Keratinocyte (primary cell): ENCODE results near the gene FAM9A. TPM values are rescaled to one million over a fixed set of nuclear protein-coding genes. Genes with fewer than 3 reads are reported as not detected.
"Not testable (repeated sequence)": the region's sequence is repeated elsewhere in the genome, so short reads cannot be mapped to it uniquely, and the experiment has no call there.

Experiments
- DNase-seq: peaks from one replicate; pipeline ENCODE4 v3.0.0-alpha.2; 2011; ENCODE audit warnings: low read depth, missing footprints, low spot score
- FAIRE-seq: peaks from 2 replicates; lab custom pipeline; 2011; peaks lifted over from hg19 to GRCh38; lab: Jason Lieb, UNC
- H2AFZ ChIP-seq: 2 replicates; pipeline ENCODE4 v1.6.0; 2012; ENCODE audit warnings: low read length, control low read depth, inconsistent platforms; ENCODE audit not compliant: control insufficient read depth
- H3K27ac ChIP-seq: 2 replicates; pipeline ENCODE4 v1.5.1; 2011; ENCODE audit warnings: low read length; ENCODE audit not compliant: control insufficient read depth, insufficient read depth
- H3K27me3 ChIP-seq: 3 replicates; pipeline ENCODE4 v1.6.0; 2011; ENCODE audit warnings: low read length; ENCODE audit not compliant: control insufficient read depth, insufficient read depth; ENCODE audit errors: extremely low read depth
- H3K36me3 ChIP-seq, 2 experiments: 2 replicates in 1 of 2; 3 replicates in 1 of 2; pipeline ENCODE4 v1.5.1; 2011; ENCODE audit warnings: low read length in 2 of 2, mild to moderate bottlenecking in 1 of 2; ENCODE audit not compliant: control insufficient read depth in 2 of 2, insufficient read depth in 2 of 2; ENCODE audit errors: extremely low read depth in 1 of 2
- H3K4me1 ChIP-seq: 3 replicates; pipeline ENCODE4 v1.5.1; 2011; ENCODE audit warnings: low read length; ENCODE audit not compliant: control insufficient read depth, insufficient read depth; ENCODE audit errors: extremely low read depth
- H3K4me2 ChIP-seq: 3 replicates; pipeline ENCODE4 v1.6.0; 2011; ENCODE audit warnings: low read depth, low read length; ENCODE audit not compliant: control insufficient read depth, insufficient read depth; ENCODE audit errors: extremely low read depth
- H3K4me3 ChIP-seq, 3 experiments: fragments of 200-600 bp in 1 of 3; sonication (generic) in 1 of 3; 2 replicates in 2 of 3; 3 replicates in 1 of 3; pipeline ENCODE4 v1.5.1; 2011 to 2016; ENCODE audit warnings: low read length in 3 of 3, mild to moderate bottlenecking in 3 of 3, control low read depth in 2 of 3, inconsistent platforms in 1 of 3, low read depth in 1 of 3, mixed read lengths in 1 of 3, mixed run types in 1 of 3, moderate library complexity in 1 of 3; ENCODE audit not compliant: control insufficient read depth in 2 of 3, insufficient read depth in 2 of 3; ENCODE audit errors: extremely low read depth in 1 of 3
- H3K79me2 ChIP-seq: 2 replicates; pipeline ENCODE4 v1.6.0; 2012; ENCODE audit warnings: low read length; ENCODE audit not compliant: control insufficient read depth, insufficient read depth
- H3K9ac ChIP-seq: 3 replicates; pipeline ENCODE4 v1.6.0; 2011; ENCODE audit warnings: low read length; ENCODE audit not compliant: control insufficient read depth, insufficient read depth; ENCODE audit errors: extremely low read depth
- H3K9me1 ChIP-seq: 3 replicates; pipeline ENCODE4 v1.6.0; 2011; ENCODE audit warnings: low read length; ENCODE audit not compliant: control insufficient read depth, insufficient read depth; ENCODE audit errors: extremely low read depth
- H3K9me3 ChIP-seq: 2 replicates; pipeline ENCODE4 v1.5.1; 2012; ENCODE audit warnings: low read depth, low read length; ENCODE audit not compliant: control insufficient read depth
- H4K20me1 ChIP-seq: 3 replicates; pipeline ENCODE4 v1.6.0; 2011; ENCODE audit warnings: low read length; ENCODE audit not compliant: control insufficient read depth, insufficient read depth; ENCODE audit errors: extremely low read depth
- EZH2 ChIP-seq: IDR thresholded peaks from one replicate; pipeline ENCODE4 v1.6.1; 2012; ENCODE audit warnings: inconsistent platforms, mild to moderate bottlenecking, low read length, moderate library complexity
- dilution Hi-C: fragments of 300-500 bp; cut with MboI; formaldehyde crosslinking; loops from one replicate; pipeline ENCODE4 v1.7.0; 2020; ENCODE audit warnings: low sequenced_read_pairs; ENCODE audit not compliant: extremely low pct_ligation_motif_present
- polyA plus RNA-seq, 5 experiments: library from polyadenylated mRNA; depleted of rRNA in 3 of 5; stranded (reverse) in 3 of 5; stranded (forward) in 1 of 5; unstranded in 1 of 5; fragments of >200 nt; gene quantifications; 1 replicate in 1 of 5; 2 replicates in 3 of 5; 3 replicates in 1 of 5; pipeline versions ENCODE4 v1.2.1 to v1.2.3, GENCODE V29; 2011 to 2012; ENCODE audit warnings: missing spikeins in 2 of 5, low read depth in 1 of 5, low replicate concordance in 1 of 5
- TF ChIP-seq, protein P1 (sequence below), 3 experiments: IDR thresholded peaks in 1 of 3; conservative IDR thresholded peaks in 1 of 3; optimal IDR thresholded peaks in 1 of 3; 2 replicates in 2 of 3; 3 replicates in 1 of 3; pipeline versions ENCODE3 to v1.5.1; 2011; ENCODE audit warnings: low read length in 3 of 3, mild to moderate bottlenecking in 3 of 3, moderate library complexity in 2 of 3, control low read depth in 1 of 3, inconsistent platforms in 1 of 3; ENCODE audit not compliant: insufficient read depth in 2 of 3; ENCODE audit errors: extremely low read depth in 1 of 3

FAM9A gene
- polyA plus RNA-seq, 1 donor (not counting 4 experiments of a cell fraction or from before 2014, with no cell fraction given), result not detected

DNA sequence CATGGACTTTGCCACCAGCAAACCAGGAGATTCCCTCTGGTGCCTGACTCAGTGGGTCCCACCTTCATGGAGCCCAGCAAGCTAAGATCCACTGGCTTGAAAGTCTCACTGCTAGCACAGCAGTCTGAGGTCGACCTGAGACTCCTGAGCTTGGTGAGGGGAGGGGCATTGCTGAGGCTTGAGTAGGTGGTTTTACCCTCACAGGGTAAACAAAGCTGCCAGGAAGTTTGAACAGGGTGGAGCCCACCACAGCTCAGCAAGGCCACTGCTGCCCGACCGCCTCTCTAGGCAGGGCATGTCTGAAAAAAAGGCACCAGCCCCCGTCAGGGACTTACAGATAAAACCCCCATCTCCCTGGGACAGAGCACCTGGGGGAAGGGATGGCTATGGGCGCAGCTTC lies 28.1 kb downstream of the FAM9A start:
- no peaks in the 10 kb centered on the region for H3K36me3 ChIP-seq
- DNase-seq (no peak), FAIRE-seq (no peak)
- dilution Hi-C loops, result no loop called here
- H3K9me1 ChIP-seq, result no peaks in the 10 kb centered on the region
- no peaks in the 10 kb centered on the region for H3K4me1 ChIP-seq
- H2AFZ ChIP-seq, result no peak overlapping the region
- no peak overlapping the region for H3K4me3 ChIP-seq
- H3K79me2 ChIP-seq, result no peaks in the 10 kb centered on the region
- H3K27ac ChIP-seq, result no peak overlapping the region
- H3K4me2 ChIP-seq, result no peak overlapping the region
- no peaks in the 10 kb centered on the region for H3K27me3 ChIP-seq
- no peaks in the 10 kb centered on the region for H4K20me1 ChIP-seq
- no peak overlapping the region for H3K9ac ChIP-seq
- no peak for TF ChIP-seq EZH2
- TF ChIP-seq, protein P1, sequence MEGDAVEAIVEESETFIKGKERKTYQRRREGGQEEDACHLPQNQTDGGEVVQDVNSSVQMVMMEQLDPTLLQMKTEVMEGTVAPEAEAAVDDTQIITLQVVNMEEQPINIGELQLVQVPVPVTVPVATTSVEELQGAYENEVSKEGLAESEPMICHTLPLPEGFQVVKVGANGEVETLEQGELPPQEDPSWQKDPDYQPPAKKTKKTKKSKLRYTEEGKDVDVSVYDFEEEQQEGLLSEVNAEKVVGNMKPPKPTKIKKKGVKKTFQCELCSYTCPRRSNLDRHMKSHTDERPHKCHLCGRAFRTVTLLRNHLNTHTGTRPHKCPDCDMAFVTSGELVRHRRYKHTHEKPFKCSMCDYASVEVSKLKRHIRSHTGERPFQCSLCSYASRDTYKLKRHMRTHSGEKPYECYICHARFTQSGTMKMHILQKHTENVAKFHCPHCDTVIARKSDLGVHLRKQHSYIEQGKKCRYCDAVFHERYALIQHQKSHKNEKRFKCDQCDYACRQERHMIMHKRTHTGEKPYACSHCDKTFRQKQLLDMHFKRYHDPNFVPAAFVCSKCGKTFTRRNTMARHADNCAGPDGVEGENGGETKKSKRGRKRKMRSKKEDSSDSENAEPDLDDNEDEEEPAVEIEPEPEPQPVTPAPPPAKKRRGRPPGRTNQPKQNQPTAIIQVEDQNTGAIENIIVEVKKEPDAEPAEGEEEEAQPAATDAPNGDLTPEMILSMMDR (optimal IDR thresholded peaks at IDR 0.05 in 1 of 3, IDR thresholded peaks at IDR 0.05 in 1 of 3, conservative IDR thresholded peaks at IDR 0.05 in 1 of 3; ENCODE audit: extremely low read depth in 1 of 3, insufficient read depth in 2 of 3, low read length in 3 of 3), result no peak
- H3K9me3 ChIP-seq, result no peaks in the 10 kb centered on the region

- H3K4me2 ChIP-seq, result no peak overlapping the region
- H3K4me1 ChIP-seq, result peaks cover 13% of the 10 kb centered on the region
- H3K9me1 ChIP-seq, result no peaks in the 10 kb centered on the region
- no peak for FAIRE-seq
- no peak overlapping the region for H3K27ac ChIP-seq
- no peaks in the 10 kb centered on the region for H4K20me1 ChIP-seq
- peaks cover 4% of the 10 kb centered on the region for H3K9me3 ChIP-seq
- no peaks in the 10 kb centered on the region for H3K79me2 ChIP-seq
- TF ChIP-seq, protein P1 (optimal IDR thresholded peaks at IDR 0.05 in 1 of 3, IDR thresholded peaks at IDR 0.05 in 1 of 3, conservative IDR thresholded peaks at IDR 0.05 in 1 of 3; ENCODE audit: extremely low read depth in 1 of 3, insufficient read depth in 2 of 3, low read length in 3 of 3), result no peak
- TF ChIP-seq EZH2, result no peak
- no peaks in the 10 kb centered on the region for H3K36me3 ChIP-seq
- no peak overlapping the region for H3K9ac ChIP-seq
- no peak overlapping the region for H3K4me3 ChIP-seq
- dilution Hi-C loops, result no loop called here
- no peaks in the 10 kb centered on the region for H3K27me3 ChIP-seq
- no peak for DNase-seq
- H2AFZ ChIP-seq, result no peak overlapping the region
These were observed 41.2 kb downstream of the FAM9A start for GRCh38 chrX:8760021-8760420.

DNA sequence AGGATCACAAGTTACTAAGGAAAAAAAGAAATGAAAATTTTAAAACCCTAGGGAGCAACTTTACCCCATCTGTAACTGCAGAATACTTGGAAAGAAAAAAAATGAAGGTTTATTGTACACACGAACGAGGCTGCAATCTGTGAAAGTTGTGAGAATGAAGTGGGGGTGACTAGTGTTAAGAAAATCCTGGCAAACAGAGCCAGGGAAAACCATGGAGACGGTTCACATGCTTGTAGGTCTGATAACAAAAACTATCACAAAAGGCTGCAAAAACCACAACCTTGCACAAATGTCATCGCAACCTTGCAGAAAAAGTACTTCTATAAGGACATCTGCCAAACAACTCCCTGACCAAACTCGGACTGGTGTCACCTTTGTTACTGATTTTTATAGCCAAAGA lies 42.5 kb downstream of the FAM9A start:
- H3K27me3 ChIP-seq, H3K4me3 ChIP-seq, H2AFZ ChIP-seq, dilution Hi-C loops, H3K9me1 ChIP-seq, DNase-seq, H4K20me1 ChIP-seq, H3K79me2 ChIP-seq, H3K9me3 ChIP-seq, FAIRE-seq, H3K36me3 ChIP-seq, H3K9ac ChIP-seq, H3K4me2 ChIP-seq: not testable (repeated sequence)
- peaks cover 13% of the 10 kb centered on the region for H3K4me1 ChIP-seq
- peak overlapping the region; percentile 41 for H3K27ac ChIP-seq

GRCh38 chrX:8757609-8758389 lies 43.4 kb downstream of the FAM9A start:
- H2AFZ ChIP-seq, H4K20me1 ChIP-seq, H3K9me3 ChIP-seq, H3K36me3 ChIP-seq, DNase-seq, H3K9ac ChIP-seq, H3K9me1 ChIP-seq, H3K4me2 ChIP-seq, H3K27me3 ChIP-seq, dilution Hi-C loops, H3K4me3 ChIP-seq, H3K79me2 ChIP-seq: not testable (repeated sequence)
- Histone ChIP-seq H3K27ac (peak overlapping the region; percentile 41), H3K4me1 (peaks cover 13% of the 10 kb centered on the region)
- peak; percentile 100 for FAIRE-seq
